GM21447 (cell line): Measurements from ENCODE around the gene FZD8.
A peak's percentile ranks its signal among the peaks of the same experiment; 100 is the strongest.

Source experiments
- ATAC-seq: cut with Tn5 transposase; IDR thresholded peaks from one replicate; pipeline ENCODE4 v1.9.1; 2021; ENCODE audit not compliant: unreplicated experiment

The FZD8 gene

DNA sequence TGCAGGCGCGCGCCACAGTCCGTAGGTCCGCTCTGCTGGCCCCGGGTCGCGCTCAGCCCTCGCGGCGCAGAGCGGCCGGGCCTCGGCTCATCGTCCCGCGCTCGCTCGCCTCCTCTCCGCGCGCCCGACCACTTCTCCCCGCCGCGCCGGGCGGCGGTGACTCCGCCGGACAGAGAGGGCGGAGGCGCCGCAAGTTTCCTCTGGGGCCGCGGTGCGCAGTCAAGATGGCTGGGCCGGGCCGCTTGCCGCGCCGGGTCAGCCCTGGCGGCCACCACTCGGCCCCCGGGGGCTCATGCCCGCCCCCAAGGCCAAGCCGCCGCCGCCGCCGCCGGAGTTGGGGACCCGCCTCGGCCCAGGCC lies 441 bp downstream of the FZD8 start:
- ATAC-seq, result peak; percentile 19

DNA sequence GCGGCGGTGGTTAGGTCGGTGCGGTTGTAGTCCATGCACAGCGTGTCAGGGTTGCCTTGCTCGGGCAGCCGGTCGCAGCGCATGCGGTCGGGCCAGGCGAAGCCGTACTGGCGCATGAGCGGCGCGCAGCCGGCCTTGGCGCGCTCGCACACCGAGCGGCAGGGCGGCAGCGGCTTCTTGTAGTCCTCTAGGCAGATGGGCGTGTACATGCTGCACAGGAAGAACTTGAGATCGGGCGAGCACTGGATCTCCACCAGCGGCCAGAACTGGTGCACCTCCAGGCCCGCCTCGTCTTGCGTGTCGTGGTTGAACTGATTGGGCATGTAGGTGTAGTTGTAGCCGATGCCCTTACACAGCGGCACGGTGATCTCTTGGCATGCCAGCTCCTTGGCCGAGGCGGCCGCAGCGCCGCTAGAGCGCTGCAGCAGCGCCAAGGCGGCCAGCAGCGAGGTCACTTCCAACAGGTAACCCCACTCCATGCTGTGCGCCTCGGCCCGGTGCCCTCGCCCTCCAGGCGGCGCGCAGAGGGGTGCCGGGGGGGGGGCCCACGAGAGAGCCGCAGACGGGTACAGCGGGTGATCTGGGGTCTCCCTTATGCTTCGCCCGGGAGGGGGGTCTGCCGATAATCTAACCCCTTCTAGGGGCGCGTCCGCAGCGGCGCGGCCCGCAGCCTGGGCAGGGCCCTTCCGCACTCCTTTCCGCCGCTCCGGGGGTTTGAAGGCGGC lies 983 bp downstream of the FZD8 start:
- peak; percentile 32 for ATAC-seq

GRCh38 chr10:35640474-35640873 lies 1.6 kb downstream of the FZD8 start:
- peak; percentile 22 for ATAC-seq

GRCh38 chr10:35639728-35640401 lies 2.2 kb downstream of the FZD8 start:
- no peak for ATAC-seq

DNA sequence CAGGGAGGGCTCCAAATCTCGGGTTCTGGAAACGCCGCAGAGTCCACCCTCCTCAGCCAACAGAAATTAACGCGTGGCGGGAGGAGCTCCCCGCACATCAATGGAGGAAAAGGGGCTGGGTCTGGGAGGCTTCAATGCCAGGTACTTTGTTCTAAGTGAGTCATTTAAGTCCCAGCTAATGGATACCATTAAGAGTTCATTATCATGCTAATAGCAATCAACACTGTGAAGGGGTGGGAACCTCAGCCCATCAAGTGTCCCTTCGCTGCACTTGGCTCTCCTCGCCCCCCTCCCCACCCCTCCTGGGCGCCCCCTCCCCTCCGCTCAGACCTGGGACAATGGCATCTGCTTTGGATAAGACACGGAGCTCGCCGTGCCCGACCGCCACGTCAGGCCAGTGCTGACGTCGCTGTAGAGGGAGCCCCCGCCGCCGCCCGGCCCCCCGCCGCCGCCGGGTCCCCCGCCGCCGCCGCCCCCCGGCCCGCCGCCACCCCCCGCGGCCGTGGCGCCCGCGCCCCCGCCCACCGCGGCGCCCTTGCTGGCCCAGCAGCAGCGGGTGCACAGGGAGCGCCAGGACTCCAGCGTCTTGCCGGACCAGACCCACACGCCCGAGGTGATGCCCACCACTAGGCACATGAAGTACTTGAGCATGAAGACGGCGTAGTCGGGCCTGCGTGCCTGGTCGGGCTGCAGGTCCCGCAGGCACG lies 2.9 kb downstream of the FZD8 start:
- no peak for ATAC-seq

DNA sequence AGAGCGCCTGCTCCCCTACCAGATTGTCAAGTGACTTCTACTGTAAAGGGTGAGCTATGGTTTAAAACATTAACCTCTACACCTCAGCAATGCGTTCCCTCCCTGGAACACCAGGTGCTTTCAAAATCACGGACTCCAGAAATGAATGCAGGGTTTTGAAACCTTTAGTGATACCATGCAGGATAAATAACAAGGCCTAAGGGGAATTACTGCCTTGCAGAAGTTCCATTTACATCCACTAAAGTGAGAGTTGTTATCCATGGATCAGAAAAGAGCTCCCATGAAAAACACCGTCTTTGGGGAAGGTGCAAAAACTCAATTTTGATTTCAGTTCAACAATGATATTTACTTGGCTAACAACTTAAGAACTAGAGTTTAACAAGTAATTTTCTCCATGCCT lies 4.0 kb downstream of the FZD8 start:
- no peak for ATAC-seq

- ATAC-seq, result no peak
Measured at GRCh38 chr10:35637462-35637861, 4.6 kb downstream of the FZD8 start.

DNA sequence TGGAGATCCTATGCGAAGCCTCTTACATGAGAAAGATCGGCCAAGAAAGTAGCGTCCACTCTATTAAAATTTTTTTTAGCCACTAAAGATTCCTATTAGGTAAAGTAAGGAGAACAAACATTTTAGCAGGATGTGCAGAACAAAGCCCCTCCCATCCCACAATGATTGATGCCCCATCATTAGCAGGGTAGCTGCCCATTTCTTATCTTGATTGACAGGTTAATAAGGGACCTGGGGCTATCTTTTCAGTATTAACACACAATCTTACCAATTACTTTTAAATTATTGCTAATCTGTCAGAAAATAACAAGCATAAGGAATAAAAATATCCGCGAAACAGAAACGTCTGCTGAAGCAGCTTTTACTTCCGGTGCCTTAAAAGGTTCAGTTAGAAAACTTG lies 5.1 kb downstream of the FZD8 start:
- no peak for ATAC-seq

DNA sequence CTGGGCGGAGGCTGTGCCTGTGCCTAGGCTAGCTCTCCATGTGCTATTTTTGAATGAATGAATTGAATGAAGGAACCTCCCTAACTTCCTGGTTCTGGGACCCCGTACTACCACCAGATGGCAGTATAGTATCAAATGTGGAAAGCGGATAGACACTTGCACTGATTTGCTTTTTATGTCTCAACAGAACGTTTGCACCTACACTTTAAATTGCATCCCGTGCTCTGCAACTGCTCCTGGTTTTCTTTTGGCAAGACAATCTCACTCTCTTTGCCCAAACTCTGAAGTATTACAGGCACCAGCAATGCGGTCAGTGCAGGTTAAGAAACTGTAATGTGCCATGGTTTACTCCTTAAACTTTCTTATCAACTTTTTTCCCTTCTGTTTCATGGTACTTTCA lies 6.5 kb downstream of the FZD8 start:
- ATAC-seq, result peak; percentile 81

- ATAC-seq, result no peak
Measured at GRCh38 chr10:35633006-35633980, 8.8 kb downstream of the FZD8 start.

GRCh38 chr10:35632027-35632426 lies 10.1 kb downstream of the FZD8 start:
- ATAC-seq, result no peak

DNA sequence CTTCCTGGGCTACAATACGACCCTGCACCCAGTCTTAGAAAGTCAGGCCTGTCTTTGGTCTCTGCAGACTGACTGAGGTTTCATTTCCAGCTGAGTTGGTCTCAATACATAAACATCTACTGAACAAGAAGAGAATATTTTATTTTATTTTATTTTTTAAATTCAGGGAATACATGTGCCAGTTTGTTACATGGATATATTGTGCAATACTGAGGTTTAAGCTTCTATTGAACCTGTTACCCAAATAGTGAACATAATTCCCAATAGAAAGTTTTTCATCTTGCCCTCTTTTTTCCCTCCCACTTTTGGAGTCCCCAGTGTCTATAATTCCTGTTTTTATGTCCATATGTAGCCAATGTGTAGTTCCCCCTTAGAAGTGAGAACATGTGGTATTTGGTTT lies 10.7 kb downstream of the FZD8 start:
- no peak for ATAC-seq

DNA sequence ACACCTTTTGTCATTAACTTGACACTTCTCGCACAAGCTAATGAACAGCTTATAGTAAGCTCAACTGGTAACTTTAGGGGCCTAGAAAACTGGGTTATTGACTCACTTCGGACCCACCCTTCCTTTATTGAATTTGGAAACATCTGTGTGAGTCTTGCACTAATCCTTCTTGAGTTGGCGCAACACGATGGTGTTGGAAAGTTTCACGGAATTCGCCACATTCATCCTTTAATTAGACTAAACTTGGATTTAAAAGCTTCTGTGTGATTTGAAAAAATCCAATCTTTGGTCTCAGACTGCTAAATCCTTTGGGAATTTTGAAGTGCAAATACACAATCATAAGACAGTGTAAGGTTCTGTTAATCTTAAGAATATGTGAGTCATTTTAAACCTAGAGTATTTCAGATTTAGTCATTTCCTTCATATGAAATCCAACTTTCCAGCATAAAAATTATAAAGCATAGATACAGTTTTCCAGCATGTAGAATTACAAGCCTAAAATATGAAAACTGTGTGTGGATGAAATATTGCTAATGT lies 15.1 kb downstream of the FZD8 start:
- no peak for ATAC-seq

GRCh38 chr10:35614312-35614711 lies 27.8 kb downstream of the FZD8 start:
- ATAC-seq, result no peak

DNA sequence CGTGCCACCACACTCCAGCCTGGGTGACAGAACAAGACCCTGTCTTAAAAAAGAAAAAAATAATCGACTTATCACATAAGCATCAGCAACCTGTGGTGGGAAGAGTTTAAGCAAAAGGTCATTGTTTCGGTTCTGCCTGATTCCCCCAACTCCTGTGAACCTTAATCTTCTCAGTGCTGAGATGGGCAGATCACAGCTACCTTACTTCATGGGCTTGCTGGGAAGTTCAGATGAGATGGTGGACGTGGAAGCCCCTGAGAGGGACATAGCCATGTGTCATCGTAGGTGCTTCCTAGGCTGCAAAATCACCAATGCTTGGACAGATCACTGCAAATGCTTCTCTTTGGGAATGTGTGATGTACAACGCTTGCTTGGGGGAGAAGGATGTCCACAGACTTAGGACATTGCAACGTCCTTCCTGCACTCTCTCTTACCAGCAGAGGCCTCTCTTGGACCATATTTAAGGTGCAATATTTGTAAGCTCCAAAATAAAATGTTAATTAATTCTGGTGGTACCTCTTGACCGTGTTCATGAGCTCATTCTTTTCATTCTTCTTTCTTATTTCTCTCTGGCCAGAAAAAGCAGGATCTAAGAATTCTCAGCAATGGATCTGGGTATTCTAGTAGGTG lies 28.4 kb downstream of the FZD8 start:
- no peak for ATAC-seq

DNA sequence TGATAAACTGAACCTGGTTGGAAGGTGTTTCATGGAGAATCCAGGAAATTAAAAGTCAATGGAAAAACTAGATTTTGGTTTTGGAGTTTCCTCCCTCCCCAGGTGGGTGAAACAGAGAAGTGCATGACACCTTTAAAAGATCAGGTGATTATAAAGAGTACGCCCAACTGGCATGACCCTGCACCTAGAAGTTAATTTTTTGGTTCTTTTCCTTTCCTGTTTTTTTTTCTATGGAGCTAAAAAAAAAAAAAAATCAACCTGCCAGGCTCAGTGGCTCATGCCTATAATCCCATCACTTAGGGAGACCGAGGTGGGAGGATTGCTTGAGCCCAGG lies 29.0 kb downstream of the FZD8 start:
- ATAC-seq, result no peak

DNA sequence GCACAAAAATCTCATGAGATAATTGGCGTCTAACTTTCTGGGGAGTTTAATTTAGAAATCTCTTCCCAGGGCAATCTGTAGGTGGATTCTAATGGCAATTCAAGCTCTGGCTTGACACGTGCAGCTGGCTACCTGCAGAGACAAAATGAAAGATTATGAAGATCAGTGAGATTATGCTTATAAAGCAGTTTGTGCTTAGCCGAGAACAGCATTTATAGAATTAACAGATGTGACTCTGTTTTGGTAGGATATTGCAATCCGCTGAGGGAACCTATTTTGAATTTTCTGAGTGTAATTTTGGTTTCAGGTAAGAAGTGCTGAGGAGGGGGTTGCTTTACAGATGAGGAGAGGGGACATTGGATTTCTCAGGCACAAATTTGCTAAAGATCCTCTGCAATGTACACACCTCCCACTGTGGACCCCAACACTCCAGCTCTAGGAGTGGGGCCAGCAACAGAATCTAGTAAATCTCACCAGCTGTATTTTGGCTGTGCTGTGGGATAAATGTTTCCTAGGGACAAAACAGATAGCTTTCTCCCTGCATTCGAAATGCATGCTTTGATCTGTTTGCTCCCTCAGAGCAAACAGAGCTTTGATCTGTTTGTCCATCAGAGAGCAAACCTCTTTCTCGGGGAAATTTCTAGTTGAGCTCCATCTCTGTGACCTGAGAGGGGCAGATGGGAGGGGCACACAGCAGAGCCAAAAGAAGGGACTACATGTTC lies 29.6 kb downstream of the FZD8 start:
- ATAC-seq, result no peak

- no peak for ATAC-seq
Measured at GRCh38 chr10:35611750-35612149, 30.3 kb downstream of the FZD8 start.

- no peak for ATAC-seq
Measured at GRCh38 chr10:35608328-35608672, 33.8 kb downstream of the FZD8 start.
